LNCaP clone FGC (cell line): ENCODE data around the gene FAR2.

Source experiments
- DNase-seq: peaks from one replicate; pipeline ENCODE4 v3.0.0-alpha.2; 2011; ENCODE audit warnings: low read depth
- H3K4me3 ChIP-seq: 2 replicates; pipeline ENCODE4 v1.5.1; 2011; ENCODE audit warnings: mild to moderate bottlenecking, low read depth, low read length, control low read depth
- TF ChIP-seq, protein P1 (sequence below): IDR thresholded peaks from 2 replicates; pipeline ENCODE4 v1.5.1; 2012; ENCODE audit warnings: mild to moderate bottlenecking; ENCODE audit not compliant: control insufficient read depth, insufficient read depth; ENCODE audit errors: extremely low read depth

FAR2 gene

DNA sequence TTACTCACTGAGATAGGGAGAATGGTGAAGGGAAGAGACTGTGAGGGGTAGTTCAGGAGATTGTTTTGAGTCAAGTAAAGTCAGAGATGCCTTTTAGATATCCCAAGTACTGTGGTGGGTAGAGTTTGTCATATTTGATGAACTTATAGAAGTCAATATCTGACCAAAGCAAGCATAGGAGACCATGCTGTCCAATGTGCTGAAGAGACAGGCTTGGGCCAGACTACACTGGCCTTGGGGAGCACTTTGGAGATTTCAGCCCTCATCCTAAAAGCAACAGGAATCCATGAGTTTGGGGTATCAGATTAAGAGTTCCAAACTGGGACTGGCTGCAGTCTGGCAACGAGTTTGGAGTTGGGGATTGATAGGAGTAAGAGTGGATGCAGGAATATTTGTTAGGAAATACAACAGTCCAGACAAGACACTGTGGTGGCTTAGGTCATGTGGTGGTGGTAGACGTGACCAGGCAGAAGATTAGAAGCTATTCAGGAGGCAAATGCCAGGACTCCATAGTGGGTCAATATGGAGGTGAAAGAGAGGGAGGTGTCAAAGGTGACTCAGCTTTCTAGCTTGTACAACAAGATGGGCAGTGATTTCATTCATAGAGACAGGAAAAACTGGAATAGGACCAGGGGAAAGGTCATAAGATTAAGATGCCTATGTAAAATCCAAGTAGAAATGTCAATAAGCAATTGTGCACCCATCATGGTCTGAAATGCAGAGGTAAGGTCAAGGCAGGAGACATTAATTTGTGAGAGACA lies 81.9 kb downstream of the FAR2 start:
- TF ChIP-seq, protein P1, sequence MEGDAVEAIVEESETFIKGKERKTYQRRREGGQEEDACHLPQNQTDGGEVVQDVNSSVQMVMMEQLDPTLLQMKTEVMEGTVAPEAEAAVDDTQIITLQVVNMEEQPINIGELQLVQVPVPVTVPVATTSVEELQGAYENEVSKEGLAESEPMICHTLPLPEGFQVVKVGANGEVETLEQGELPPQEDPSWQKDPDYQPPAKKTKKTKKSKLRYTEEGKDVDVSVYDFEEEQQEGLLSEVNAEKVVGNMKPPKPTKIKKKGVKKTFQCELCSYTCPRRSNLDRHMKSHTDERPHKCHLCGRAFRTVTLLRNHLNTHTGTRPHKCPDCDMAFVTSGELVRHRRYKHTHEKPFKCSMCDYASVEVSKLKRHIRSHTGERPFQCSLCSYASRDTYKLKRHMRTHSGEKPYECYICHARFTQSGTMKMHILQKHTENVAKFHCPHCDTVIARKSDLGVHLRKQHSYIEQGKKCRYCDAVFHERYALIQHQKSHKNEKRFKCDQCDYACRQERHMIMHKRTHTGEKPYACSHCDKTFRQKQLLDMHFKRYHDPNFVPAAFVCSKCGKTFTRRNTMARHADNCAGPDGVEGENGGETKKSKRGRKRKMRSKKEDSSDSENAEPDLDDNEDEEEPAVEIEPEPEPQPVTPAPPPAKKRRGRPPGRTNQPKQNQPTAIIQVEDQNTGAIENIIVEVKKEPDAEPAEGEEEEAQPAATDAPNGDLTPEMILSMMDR, result no peak
- no peak for DNase-seq
- no peak overlapping the region for H3K4me3 ChIP-seq

DNA sequence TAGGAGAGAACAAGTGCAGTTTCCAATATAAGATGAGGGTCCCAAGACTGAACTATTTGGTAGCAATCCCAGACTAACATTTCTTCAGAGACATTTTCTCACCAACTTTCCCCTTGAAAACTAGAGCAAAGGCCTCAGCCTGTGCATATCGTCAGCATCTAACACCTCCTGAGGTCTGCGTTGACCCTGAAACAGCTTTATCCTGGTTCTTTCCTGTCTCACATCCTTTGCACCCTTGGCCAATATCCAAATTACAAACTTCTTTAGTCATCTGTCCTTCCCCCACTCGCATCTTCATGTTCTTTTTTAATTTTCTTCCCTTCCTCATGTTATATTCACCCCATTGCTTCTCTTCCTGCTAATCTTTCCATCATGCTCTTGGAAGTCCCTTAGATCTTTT lies 83.0 kb downstream of the FAR2 start:
- TF ChIP-seq, protein P1, result no peak
- H3K4me3 ChIP-seq, result no peak overlapping the region
- no peak for DNase-seq

DNA sequence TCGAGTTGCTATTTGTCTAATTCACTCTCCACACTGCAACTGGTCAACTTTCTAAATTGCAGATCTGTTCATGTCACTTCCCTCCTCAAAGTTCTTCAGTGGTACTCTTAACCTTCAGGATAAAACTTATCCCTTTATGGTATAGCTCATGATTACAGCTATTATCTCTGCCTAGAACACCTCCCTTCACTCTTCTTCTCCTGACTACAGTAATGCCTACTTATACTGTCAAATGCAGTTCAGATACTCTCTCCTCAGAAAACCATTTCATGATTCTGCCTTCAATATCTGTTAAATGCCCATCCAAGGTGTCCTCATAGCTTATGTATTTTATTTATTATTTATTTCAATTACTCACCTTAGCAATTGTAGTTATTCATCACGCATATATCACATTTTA lies 85.5 kb downstream of the FAR2 start:
- TF ChIP-seq, protein P1, result no peak
- no peak for DNase-seq
- H3K4me3 ChIP-seq, result no peak overlapping the region

DNA sequence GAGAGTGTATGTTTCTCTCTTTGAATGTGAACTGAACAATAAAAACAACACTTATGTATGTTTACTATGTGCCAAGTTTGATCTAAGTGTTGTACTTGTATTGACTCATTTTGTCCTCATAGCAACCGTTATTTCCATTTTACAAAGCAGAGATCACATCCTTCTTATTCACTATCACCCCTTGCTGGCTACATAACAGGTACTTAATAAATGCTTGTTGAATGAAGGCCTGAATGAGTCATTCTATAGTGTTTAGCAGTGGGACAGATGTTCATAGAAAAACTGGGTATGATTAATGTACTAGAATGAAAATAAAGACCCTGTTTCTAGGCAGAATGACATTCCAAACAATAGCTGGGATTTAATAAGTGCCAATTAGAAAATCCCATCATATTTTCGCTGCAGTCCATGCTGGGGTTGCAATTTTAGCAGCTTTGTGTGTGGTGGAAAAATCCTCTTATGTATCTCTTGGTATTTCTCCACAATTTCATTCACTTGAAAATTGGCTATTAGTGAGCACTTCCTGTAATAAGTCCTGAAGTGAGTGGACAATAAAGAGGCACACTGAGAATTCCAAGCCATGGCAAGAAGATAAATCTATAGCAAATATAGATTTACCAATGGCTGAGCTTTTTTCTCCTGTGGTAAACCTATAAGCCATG lies 86.0 kb downstream of the FAR2 start:
- DNase-seq, result no peak
- no peak overlapping the region for H3K4me3 ChIP-seq
- TF ChIP-seq, protein P1, result no peak

DNA sequence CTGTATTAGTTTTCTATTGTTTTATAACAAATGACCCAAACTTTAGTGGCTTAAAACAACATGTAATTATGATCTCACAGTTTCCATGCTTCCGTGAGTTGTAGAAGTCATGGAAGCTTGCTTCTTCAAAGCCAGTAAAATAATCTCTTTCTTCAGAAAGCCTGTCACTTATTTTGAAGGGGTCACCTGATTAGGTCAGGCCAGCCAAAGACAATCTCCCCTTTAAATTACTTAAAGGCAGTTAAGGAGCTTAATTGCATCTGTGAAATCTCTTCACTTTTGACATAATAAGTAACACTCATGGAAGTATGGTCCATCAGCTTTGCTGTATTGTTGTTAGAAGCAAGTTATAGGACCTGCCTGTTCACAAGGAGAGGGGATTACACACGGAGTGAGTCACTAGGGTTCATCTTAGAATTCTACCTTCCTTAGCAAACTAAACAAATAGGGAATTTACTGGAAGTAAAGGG lies 89.8 kb downstream of the FAR2 start:
- no peak overlapping the region for H3K4me3 ChIP-seq
- no peak for DNase-seq
- TF ChIP-seq, protein P1, result no peak

DNA sequence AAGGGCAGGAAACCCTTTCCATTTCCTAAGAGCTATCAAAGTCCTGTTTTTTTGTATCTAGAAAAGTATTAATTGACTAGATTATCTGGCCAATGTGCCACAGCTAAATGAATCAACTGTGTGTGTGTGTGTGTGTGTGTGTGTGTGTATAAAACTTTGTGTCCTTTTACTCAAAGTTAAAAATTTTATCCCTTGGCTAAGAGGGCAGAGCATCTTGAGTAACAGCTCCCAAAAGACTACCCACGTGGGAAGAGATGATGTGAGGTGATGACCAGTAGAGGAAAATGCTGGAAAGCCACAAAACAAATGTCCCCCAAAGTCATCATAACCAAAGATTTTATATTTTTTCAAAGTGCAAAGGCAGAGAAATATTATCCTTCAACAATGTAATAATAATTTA lies 90.3 kb downstream of the FAR2 start:
- TF ChIP-seq, protein P1, result no peak
- DNase-seq, result no peak
- H3K4me3 ChIP-seq, result no peak overlapping the region
